Measurements from ENCODE around the gene CCDC121.

CCDC121 gene

DNA sequence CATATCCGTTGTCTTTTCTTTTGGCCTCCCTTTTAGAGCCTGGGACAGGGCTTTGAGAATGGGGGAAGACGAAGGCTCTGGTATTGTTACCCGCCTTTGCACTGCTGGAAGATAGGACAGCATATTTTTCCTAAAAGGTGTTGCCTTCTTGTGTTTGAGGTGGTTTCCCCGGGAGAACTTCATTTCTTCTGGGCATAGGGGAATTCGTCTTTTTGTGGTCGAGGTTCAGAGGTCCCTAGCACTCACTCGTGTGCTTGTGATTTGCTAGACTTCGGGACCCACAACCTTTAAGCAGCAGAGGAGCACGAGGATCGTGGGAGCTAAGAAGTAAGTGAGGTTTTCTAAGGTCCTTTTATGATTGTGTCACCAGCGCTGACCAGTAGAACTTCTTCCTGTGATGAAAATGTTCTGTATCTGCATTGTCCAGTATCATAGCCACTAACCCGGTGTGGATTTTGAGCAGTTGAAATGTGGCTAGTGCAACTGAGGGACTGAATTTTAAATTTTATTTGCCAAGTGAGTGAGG lies 45.4 kb downstream of the CCDC121 start:
- H3K27ac ChIP-seq (ENCODE audit: insufficient read depth, low read depth, low read length, poor library complexity, severe bottlenecking): no peak overlapping the region

DNA sequence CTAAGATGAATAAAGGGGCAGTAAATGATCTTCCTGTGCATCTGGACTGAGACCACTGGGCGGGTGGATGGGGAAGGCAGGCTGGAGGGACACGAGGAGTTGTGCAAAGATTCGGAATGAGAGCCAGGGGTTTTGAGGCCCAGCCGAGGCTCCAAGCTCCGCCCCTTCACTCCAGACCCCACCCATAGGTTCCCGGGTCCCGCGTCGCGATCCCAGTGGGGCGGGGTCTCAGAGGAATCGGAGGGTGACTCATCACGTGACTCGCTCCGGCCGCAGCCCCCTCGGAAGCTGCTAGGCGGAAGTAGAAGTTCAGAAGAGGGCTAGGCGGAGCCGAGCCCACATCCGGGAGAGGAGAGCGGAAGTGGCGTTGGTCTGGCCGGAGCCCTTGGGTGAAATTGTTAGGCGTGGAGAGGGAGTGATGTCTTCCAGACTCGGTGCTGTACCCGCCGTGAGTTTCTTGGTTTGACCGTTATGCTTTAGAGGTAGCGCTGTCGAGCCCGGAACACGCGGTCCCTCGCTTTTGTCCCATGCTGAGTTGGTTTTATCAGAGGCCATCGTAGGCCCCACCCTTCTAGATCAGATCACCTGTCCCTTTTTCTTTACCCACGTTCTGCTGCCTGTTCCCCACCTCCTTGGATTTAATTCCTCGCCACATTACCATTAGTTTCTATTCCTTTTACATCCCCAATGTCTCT lies 46.0 kb downstream of the CCDC121 start, which contains the start of gene ZNF512:
Gene ZNF512 (plus strand): TSS at position 348 of the 695 bp plus-strand sequence. CDS start 71 bp downstream, at position 419.
- Histone ChIP-seq H3K36me3 (ENCODE audit: control insufficient read depth, insufficient read depth, low read length) (no peaks in the 10 kb centered on the region), H3K4me1 (ENCODE audit: control insufficient read depth, insufficient read depth, low read length) (peaks cover 5% of the 10 kb centered on the region), H3K9me3 (ENCODE audit: control insufficient read depth, low read length) (peaks cover 4% of the 10 kb centered on the region), H3K27ac (ENCODE audit: insufficient read depth, low read depth, low read length, poor library complexity, severe bottlenecking) (no peak within 1 kb of the TSS), H3K4me3 (ENCODE audit: insufficient read depth, low read depth, low read length) (peak within 1 kb of the TSS; percentile 77), H3K27me3 (ENCODE audit: control insufficient read depth, insufficient read depth, low read length, poor library complexity, severe bottlenecking) (peaks cover 14% of the 10 kb centered on the region)
- 3% methylated on average over 38 of the region's 38 CpGs for WGBS, 2 experiments

More for the DNA sequence above, 45.4 kb downstream of the CCDC121 start:
- peaks cover 5% of the 10 kb centered on the region for H3K4me1 ChIP-seq (ENCODE audit: control insufficient read depth, insufficient read depth, low read length)
- no peaks in the 10 kb centered on the region for H3K36me3 ChIP-seq (ENCODE audit: control insufficient read depth, insufficient read depth, low read length)
- peaks cover 4% of the 10 kb centered on the region for H3K9me3 ChIP-seq (ENCODE audit: control insufficient read depth, low read length)
- peaks cover 14% of the 10 kb centered on the region for H3K27me3 ChIP-seq (ENCODE audit: control insufficient read depth, insufficient read depth, low read length, poor library complexity, severe bottlenecking)
- WGBS, 2 experiments: 6% methylated on average over 11 to 12 of the region's 12 CpGs
- peak overlapping the region; percentile 77 for H3K4me3 ChIP-seq (ENCODE audit: insufficient read depth, low read depth, low read length)

DNA sequence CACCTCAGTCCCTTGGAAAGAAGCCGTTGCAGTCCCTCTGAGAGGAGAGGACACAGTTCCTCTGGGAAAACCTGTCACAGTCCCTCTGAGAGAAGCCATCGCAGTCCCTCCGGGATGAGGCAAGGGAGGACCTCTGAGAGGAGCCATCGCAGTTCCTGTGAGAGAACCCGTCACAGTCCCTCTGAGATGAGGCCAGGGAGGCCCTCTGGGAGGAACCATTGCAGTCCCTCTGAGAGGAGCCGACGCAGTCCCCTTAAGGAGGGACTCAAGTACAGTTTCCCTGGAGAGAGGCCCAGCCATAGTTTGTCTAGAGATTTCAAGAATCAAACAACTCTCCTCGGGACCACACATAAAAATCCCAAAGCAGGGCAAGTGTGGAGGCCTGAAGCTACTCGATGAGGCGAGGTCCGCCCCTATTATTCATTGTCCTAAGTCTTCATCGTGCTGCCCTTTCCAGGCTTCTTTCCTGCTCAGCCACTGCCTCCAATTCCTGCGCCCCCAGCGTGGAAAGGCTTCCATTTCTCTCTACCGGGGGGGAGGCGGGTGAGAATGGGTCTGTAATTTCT lies 46.6 kb downstream of the CCDC121 start:
- H3K27me3 ChIP-seq (ENCODE audit: control insufficient read depth, insufficient read depth, low read length, poor library complexity, severe bottlenecking): peaks cover 14% of the 10 kb centered on the region
- H3K36me3 ChIP-seq (ENCODE audit: control insufficient read depth, insufficient read depth, low read length): no peaks in the 10 kb centered on the region
- peaks cover 5% of the 10 kb centered on the region for H3K4me1 ChIP-seq (ENCODE audit: control insufficient read depth, insufficient read depth, low read length)
- H3K9me3 ChIP-seq (ENCODE audit: control insufficient read depth, low read length): peaks cover 4% of the 10 kb centered on the region
- peak overlapping the region; percentile 77 for H3K4me3 ChIP-seq (ENCODE audit: insufficient read depth, low read depth, low read length)
- H3K27ac ChIP-seq (ENCODE audit: insufficient read depth, low read depth, low read length, poor library complexity, severe bottlenecking): no peak overlapping the region
- whole genome bisulfite sequencing, 2 experiments: 92 to 93% methylated on average over 16 of the region's 16 CpGs

DNA sequence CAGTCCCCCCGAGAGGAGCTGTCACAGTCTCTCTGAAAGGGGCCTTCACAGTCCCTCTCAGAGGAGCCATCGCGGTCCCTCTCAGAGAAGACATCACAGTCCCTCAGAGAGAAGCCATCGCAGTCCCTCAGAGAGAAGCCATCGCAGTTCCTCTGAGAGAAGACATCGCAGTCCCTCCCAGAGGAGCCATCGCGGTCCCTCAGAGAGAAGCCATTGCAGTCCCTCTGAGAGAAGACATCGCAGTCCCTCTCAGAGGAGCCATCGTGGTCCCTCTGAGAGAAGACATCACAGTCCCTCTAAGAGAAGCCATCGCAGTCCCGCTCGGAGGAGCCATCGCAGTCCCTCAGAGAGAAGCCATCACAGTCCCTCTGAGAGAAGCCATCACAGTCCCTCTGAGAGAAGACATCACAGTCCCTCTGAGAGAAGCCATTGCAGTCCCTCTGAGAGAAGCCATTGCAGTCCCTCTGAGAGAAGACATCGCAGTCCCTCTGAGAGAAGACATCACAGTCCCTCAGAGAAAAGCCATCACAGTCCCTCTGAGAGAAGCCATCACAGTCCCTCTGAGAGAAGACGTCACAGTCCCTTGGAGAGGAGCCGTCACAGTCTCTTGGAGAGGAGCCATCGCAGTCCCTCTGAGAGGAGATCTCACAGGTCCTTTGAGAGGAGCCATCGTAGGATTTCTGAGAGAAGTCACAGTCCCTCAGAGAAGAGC lies 47.2 kb downstream of the CCDC121 start:
- peaks cover 4% of the 10 kb centered on the region for H3K9me3 ChIP-seq (ENCODE audit: control insufficient read depth, low read length)
- peaks cover 5% of the 10 kb centered on the region for H3K4me1 ChIP-seq (ENCODE audit: control insufficient read depth, insufficient read depth, low read length)
- H3K27ac ChIP-seq (ENCODE audit: insufficient read depth, low read depth, low read length, poor library complexity, severe bottlenecking): no peak overlapping the region
- no peak overlapping the region for H3K4me3 ChIP-seq (ENCODE audit: insufficient read depth, low read depth, low read length)
- WGBS, 2 experiments: 94 to 95% methylated on average over 19 of the region's 19 CpGs
- H3K27me3 ChIP-seq (ENCODE audit: control insufficient read depth, insufficient read depth, low read length, poor library complexity, severe bottlenecking): peaks cover 14% of the 10 kb centered on the region
- H3K36me3 ChIP-seq (ENCODE audit: control insufficient read depth, insufficient read depth, low read length): no peaks in the 10 kb centered on the region

Data from ectodermal cell (in vitro differentiated cells).